Kidney (tissue), 14 donors: ENCODE results near the gene OTUB2. TPM values are rescaled to one million over a fixed set of nuclear protein-coding genes. Genes with fewer than 3 reads are reported as not detected.

Experiments used
- DNase-seq, 5 donors: peaks; one replicate each; pipeline ENCODE4 v3.0.0-alpha.2; 2013 to 2020
- FAIRE-seq: peaks from 2 replicates; lab custom pipeline; 2012; peaks lifted over from hg19 to GRCh38; lab: Jason Lieb, UNC
- H3K27ac ChIP-seq, 2 donors: one replicate each; pipeline ENCODE4 v1.7.0; 2013; ENCODE audit warnings: low read depth in 2 of 2, low read length in 2 of 2, inconsistent platforms in 1 of 2
- H3K27me3 ChIP-seq: one replicate; pipeline ENCODE4 v1.7.1; 2013; ENCODE audit warnings: low read length, inconsistent platforms; ENCODE audit not compliant: control insufficient read depth, insufficient read depth
- H3K36me3 ChIP-seq, 3 donors: one replicate each; pipeline versions ENCODE4 v1.7.0 to v1.7.1; 2013; ENCODE audit warnings: low read length in 3 of 3, control low read depth in 1 of 3, inconsistent platforms in 1 of 3; ENCODE audit not compliant: insufficient read depth in 3 of 3, control insufficient read depth in 2 of 3
- H3K4me1 ChIP-seq, 3 donors: one replicate each; pipeline versions ENCODE4 v1.7.0 to v1.7.1; 2013; ENCODE audit warnings: low read length in 3 of 3, inconsistent platforms in 1 of 3, low read depth in 1 of 3; ENCODE audit not compliant: control insufficient read depth in 2 of 3, insufficient read depth in 2 of 3
- H3K4me3 ChIP-seq, 3 donors: one replicate each; pipeline versions ENCODE4 v1.7.0 to v1.8.1; 2013; ENCODE audit warnings: low read length in 3 of 3, control low read depth in 1 of 3, inconsistent platforms in 1 of 3
- H3K9ac ChIP-seq, 3 donors: one replicate each; pipeline versions ENCODE4 v1.7.0 to v1.7.1; 2013; ENCODE audit warnings: low read length in 3 of 3, control low read depth in 1 of 3, inconsistent platforms in 1 of 3
- H3K9me3 ChIP-seq, 3 donors: one replicate each; pipeline versions ENCODE4 v1.7.0 to v1.7.1; 2013; ENCODE audit warnings: low read length in 3 of 3, control low read depth in 1 of 3, inconsistent platforms in 1 of 3; ENCODE audit not compliant: control insufficient read depth in 2 of 3, insufficient read depth in 1 of 3
- intact Hi-C: fragments of 100-400 bp; cut with DNase I; formaldehyde crosslinking; loops from one replicate; pipeline ENCODE4 v1.11.1; 2022
- polyA plus RNA-seq: library from polyadenylated mRNA; stranded (reverse); fragments of 350-450 nt; fragmentation: Illumina TruSeq; extraction: RNeasy Lipid Tissue Mini Kit (QIAGEN cat#74804); gene quantifications from one replicate; pipeline ENCODE4 v1.2.3, GENCODE V29; 2014; ENCODE audit warnings: low read depth, low replicate concordance; ENCODE audit not compliant: insufficient read depth
- total RNA-seq: library from RNA; stranded (reverse); fragmentation: NEBNext Ultra II Directional; extraction: Animal tissue kit (Norgen Biotek cat#: 25700); gene quantifications from one replicate; pipeline ENCODE4 v1.2.1, GENCODE V29; 2021
- TF ChIP-seq, protein P1 (sequence below): IDR thresholded peaks from 3 replicates; pipeline ENCODE4 v1.5.1; 2012; ENCODE audit warnings: mild to moderate bottlenecking, moderate library complexity, borderline replicate concordance; ENCODE audit not compliant: insufficient read depth; ENCODE audit errors: extremely low read depth
- donor health status: control.
- donor health status: control.
- donor health status: control.
- donor health status: control.
- donor health status: control.
- donor health status: DM: yes; HTN: yes; CAD: no.
- donor health status: Normal renal cell carcinoma (clear cell type).

Gene OTUB2
- total and polyA plus RNA-seq, 2 donors from 2014 or later = 1.1 to 1.6 TPM

GRCh38 chr14:93984987-93985410 lies 41.1 kb upstream of the OTUB2 start:
- intact Hi-C loops = no loop called here
- no peaks in the 10 kb centered on the region for H3K27me3 ChIP-seq
- DNase-seq (peak in 4 of 5 donors; percentile 33 to 67 (median 60)), FAIRE-seq (no peak)
- H3K36me3 ChIP-seq = no peaks in the 10 kb centered on the region
- TF ChIP-seq, protein P1, sequence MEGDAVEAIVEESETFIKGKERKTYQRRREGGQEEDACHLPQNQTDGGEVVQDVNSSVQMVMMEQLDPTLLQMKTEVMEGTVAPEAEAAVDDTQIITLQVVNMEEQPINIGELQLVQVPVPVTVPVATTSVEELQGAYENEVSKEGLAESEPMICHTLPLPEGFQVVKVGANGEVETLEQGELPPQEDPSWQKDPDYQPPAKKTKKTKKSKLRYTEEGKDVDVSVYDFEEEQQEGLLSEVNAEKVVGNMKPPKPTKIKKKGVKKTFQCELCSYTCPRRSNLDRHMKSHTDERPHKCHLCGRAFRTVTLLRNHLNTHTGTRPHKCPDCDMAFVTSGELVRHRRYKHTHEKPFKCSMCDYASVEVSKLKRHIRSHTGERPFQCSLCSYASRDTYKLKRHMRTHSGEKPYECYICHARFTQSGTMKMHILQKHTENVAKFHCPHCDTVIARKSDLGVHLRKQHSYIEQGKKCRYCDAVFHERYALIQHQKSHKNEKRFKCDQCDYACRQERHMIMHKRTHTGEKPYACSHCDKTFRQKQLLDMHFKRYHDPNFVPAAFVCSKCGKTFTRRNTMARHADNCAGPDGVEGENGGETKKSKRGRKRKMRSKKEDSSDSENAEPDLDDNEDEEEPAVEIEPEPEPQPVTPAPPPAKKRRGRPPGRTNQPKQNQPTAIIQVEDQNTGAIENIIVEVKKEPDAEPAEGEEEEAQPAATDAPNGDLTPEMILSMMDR = no peak
- no peak overlapping the region for H3K27ac ChIP-seq
- H3K9me3 ChIP-seq = no peaks in the 10 kb centered on the region
- no peak overlapping the region for H3K9ac ChIP-seq
- H3K4me1 ChIP-seq = no peaks in the 10 kb centered on the region
- no peak overlapping the region for H3K4me3 ChIP-seq

GRCh38 chr14:93986955-93987354 lies 39.2 kb upstream of the OTUB2 start:
- Histone ChIP-seq H3K27ac (no peak overlapping the region), H3K27me3 (no peaks in the 10 kb centered on the region), H3K9ac (no peak overlapping the region), H3K36me3 (no peaks in the 10 kb centered on the region), H3K4me1 (no peaks in the 10 kb centered on the region), H3K9me3 (no peaks in the 10 kb centered on the region), H3K4me3 (no peak overlapping the region)
- DNase-seq (peak in 4 of 5 donors; percentile 69 to 75 (median 70)), FAIRE-seq (no peak)
- TF ChIP-seq, protein P1 = no peak
- intact Hi-C loops = no loop called here

DNA sequence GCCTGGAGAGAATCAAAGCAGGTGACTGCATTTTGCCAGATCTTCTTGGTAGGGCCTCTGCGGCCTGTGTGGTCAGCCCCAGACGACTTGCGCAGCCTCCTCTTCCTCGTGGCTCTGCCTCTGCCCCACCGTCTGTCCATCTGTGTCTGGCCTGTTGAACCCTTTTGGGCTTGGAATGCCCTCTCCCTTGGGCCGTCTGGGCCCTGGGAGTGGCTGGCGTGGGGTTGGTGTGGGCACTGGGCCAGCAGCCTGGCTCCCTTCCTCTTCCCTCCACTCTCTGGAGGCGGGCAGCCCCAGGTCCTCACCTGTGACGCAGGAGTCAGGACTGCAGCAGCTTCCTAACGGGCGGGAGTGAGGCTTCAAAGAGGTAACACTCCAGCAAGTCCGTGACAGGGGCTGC lies 38.8 kb upstream of the OTUB2 start:
- DNase-seq (peak in 4 of 5 donors; percentile 45 to 65 (median 50)), FAIRE-seq (no peak)
- H3K9ac ChIP-seq = no peak overlapping the region
- no peak overlapping the region for H3K4me3 ChIP-seq
- intact Hi-C loops = no loop called here
- no peaks in the 10 kb centered on the region for H3K4me1 ChIP-seq
- no peak overlapping the region for H3K27ac ChIP-seq
- TF ChIP-seq, protein P1 = no peak
- H3K9me3 ChIP-seq = no peaks in the 10 kb centered on the region
- no peaks in the 10 kb centered on the region for H3K27me3 ChIP-seq
- no peaks in the 10 kb centered on the region for H3K36me3 ChIP-seq
